Coronary artery (tissue), 2 donors: Measurements from ENCODE around the gene CDH4.

Experiments
- DNase-seq: peaks from one replicate; pipeline ENCODE4 v3.0.0-alpha.2; 2017; ENCODE audit warnings: low spot score
- H3K27ac ChIP-seq, 2 donors: fragments of 200-600 bp; sonication (generic); one replicate each; pipeline ENCODE4 v1.5.1; 2016 to 2019
- H3K4me3 ChIP-seq: fragments of 200-600 bp; sonication (generic); 2 replicates; pipeline ENCODE4 v1.5.1; 2016; ENCODE audit warnings: mild to moderate bottlenecking, moderate library complexity
- CTCF ChIP-seq: fragments of 200-600 bp; sonication (generic); IDR thresholded peaks from one replicate; pipeline ENCODE4 v1.5.1; 2019; ENCODE audit warnings: antibody characterized with exemption

CDH4 gene

GRCh38 chr20:61667056-61667792 lies 415.2 kb downstream of the CDH4 start:
- no peak for TF ChIP-seq CTCF
- H3K4me3 ChIP-seq: no peak overlapping the region
- DNase-seq: no peak
- no peak overlapping the region for H3K27ac ChIP-seq

GRCh38 chr20:61668065-61668650 lies 416.1 kb downstream of the CDH4 start:
- no peak for TF ChIP-seq CTCF
- no peak for DNase-seq
- Histone ChIP-seq H3K4me3 (no peak overlapping the region), H3K27ac (no peak overlapping the region)

- TF ChIP-seq CTCF: no peak
- DNase-seq: no peak
- Histone ChIP-seq H3K4me3 (no peak overlapping the region), H3K27ac (no peak overlapping the region)
These were observed 416.9 kb downstream of the CDH4 start for GRCh38 chr20:61668771-61669503.

- no peak for DNase-seq
- no peak overlapping the region for H3K4me3 ChIP-seq
- no peak for TF ChIP-seq CTCF
- H3K27ac ChIP-seq: no peak overlapping the region
These were observed 418.2 kb downstream of the CDH4 start for GRCh38 chr20:61670274-61670673.

- no peak for TF ChIP-seq CTCF
- Histone ChIP-seq H3K4me3 (no peak overlapping the region), H3K27ac (no peak overlapping the region)
- no peak for DNase-seq
These were observed 419.5 kb downstream of the CDH4 start for GRCh38 chr20:61671559-61671958.

- no peak overlapping the region for H3K4me3 ChIP-seq
- no peak for TF ChIP-seq CTCF
- no peak for DNase-seq
- no peak overlapping the region for H3K27ac ChIP-seq
These were observed 421.2 kb downstream of the CDH4 start for GRCh38 chr20:61673152-61673847.
